NCI-H345 (cell line): ENCODE results near the gene TCIRG1.
"Not testable (repeated sequence)": the region's sequence is repeated elsewhere in the genome, so short reads cannot be mapped to it uniquely, and the experiment has no call there.

Experiments used
- DNase-seq: peaks from one replicate; lab custom pipeline; 2025; lab: John Stamatoyannopoulos, UW

Gene TCIRG1

DNA sequence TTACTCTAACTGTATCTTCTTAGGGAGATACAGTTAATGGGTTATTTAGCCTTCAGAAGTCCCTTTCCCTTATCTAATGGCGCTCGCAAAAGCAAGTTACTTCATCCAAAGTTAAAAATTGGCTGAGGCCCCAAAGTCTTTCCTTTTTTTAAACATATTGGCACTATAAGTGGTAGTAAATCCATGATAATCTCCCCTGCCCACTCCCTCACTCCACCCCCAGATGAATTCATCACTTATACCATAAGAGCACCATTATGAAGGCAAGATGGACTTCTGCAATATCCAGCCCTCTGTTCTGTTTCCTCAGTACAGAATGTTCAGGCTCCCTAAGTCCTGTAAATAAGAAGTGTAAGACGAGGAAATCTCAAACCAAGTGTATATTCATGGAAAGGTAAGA lies 44.7 kb downstream of the TCIRG1 start:
- no peak for DNase-seq

DNA sequence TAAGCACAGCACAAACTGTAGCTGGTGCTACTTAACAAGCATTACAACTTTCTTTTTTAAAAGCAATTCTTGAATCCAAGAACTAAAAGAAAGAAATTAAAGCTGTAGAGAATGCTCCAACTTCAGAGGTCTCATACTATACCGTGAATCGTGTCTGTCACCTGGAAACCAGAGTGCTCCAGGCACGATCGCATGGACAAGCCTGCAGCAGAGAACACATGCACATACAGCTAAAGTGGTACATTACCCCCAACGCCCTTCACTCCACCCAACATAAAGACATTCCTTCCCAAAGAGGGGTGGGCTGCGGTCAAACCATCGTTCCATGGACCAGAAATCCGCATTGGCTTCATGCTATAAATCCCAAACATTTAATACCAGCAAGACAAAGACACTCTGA lies 50.9 kb downstream of the TCIRG1 start:
- DNase-seq: no peak

- no peak for DNase-seq
Observed at GRCh38 chr11:68090287-68090686, 51.5 kb downstream of the TCIRG1 start.

DNA sequence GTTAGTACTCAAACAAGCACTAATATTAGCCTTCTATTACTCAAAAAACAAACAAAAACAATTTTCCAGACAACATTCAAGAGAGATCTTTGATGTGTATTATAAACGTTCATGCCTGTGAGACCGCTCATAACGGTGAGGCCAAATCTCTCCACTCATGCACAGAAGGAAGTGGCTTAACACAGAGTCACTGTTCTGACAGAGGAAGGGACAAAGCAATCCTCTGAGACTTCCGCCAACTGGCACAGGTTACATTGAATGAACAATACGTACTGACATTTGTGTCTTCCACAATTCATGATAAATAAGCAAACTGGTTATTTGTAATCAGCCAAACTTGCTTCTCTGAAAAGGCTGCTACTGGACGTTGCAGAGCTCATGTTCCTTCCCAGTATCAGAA lies 51.9 kb downstream of the TCIRG1 start:
- no peak for DNase-seq

- DNase-seq: no peak
Observed at GRCh38 chr11:68092411-68092810, 53.6 kb downstream of the TCIRG1 start.

- DNase-seq: not testable (repeated sequence)
Observed at GRCh38 chr11:68092946-68093345, 54.1 kb downstream of the TCIRG1 start.

- DNase-seq: no peak
Observed at GRCh38 chr11:68093565-68093964, 54.7 kb downstream of the TCIRG1 start.

GRCh38 chr11:68096962-68097361 lies 58.1 kb downstream of the TCIRG1 start:
- no peak for DNase-seq

DNA sequence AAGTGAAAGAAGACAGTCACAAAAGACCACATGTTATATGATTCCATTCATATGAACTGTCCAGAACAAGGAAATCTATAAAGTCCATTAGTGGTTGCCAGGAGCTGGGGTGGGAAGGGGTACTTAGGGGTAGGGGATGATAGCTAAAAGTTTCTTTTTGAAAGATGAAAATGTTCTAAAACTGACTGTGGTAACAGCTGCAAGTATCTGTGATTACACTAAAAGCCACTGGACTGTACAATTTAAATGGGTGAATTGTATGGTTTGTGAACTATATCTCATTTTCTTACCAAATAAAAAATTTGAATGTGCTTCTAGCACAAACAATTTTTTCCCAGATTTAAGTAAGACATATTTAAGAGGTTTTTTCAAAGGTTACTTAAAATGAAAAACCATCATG lies 60.2 kb downstream of the TCIRG1 start:
- DNase-seq: no peak

- peak; percentile 58 for DNase-seq
Observed at GRCh38 chr11:68099474-68100405, 60.9 kb downstream of the TCIRG1 start.
